Endothelial cell of umbilical vein (primary cell): ENCODE measurements around the gene GNAL. TPM values are rescaled to one million over a fixed set of nuclear protein-coding genes. Genes with fewer than 3 reads are reported as not detected.

ENCODE experiments used
- BruUV-seq: library from RNA; stranded (reverse); fragments of 400-500 nt; replicated peaks from 2 replicates; lab custom pipeline; 2021; lab: Mats Ljungman, UMichigan
- CTCF ChIA-PET: fragments of 300-600, 350-600 bp; sonication (Branson Sonifier 250); formaldehyde crosslinking; loops from one replicate; lab custom pipeline; 2021; ENCODE audit warnings: antibody characterized with exemption, inconsistent platforms; lab: Charles Lee
- POLR2A ChIA-PET: fragments of 300-600, 350-600 bp; sonication (Branson Sonifier 250); formaldehyde crosslinking; loops from one replicate; lab custom pipeline; 2021; ENCODE audit warnings: antibody characterized with exemption, inconsistent platforms; lab: Charles Lee
- DNase-seq: peaks from one replicate; pipeline ENCODE4 v3.0.0-alpha.2; 2011; ENCODE audit warnings: low read depth, low spot score
- FAIRE-seq: peaks from 2 replicates; lab custom pipeline; 2011; peaks lifted over from hg19 to GRCh38; lab: Jason Lieb, UNC
- H2AFZ ChIP-seq: 2 replicates; pipeline ENCODE4 v1.6.0; 2012; ENCODE audit warnings: low read depth, low read length, control low read depth, inconsistent platforms
- H3K27ac ChIP-seq: 2 replicates; pipeline ENCODE4 v1.5.1; 2011; ENCODE audit warnings: low read depth, mild to moderate bottlenecking, control low read depth, low read length, moderate library complexity; ENCODE audit not compliant: insufficient read depth
- H3K27me3 ChIP-seq, 2 experiments: 2 replicates each; pipeline versions ENCODE4 v1.6.0 to v1.6.1; 2011; ENCODE audit warnings: low read length in 2 of 2, mixed read lengths in 1 of 2; ENCODE audit not compliant: control insufficient read depth in 2 of 2, insufficient read depth in 2 of 2
- H3K36me3 ChIP-seq, 2 experiments: 2 replicates in 1 of 2; 3 replicates in 1 of 2; pipeline ENCODE4 v1.5.1; 2011; ENCODE audit warnings: low read length in 2 of 2, mild to moderate bottlenecking in 1 of 2, moderate library complexity in 1 of 2; ENCODE audit not compliant: control insufficient read depth in 2 of 2, insufficient read depth in 2 of 2; ENCODE audit errors: extremely low read depth in 1 of 2
- H3K4me1 ChIP-seq: 3 replicates; pipeline ENCODE4 v1.5.1; 2011; ENCODE audit warnings: mild to moderate bottlenecking, low read length; ENCODE audit not compliant: control insufficient read depth, insufficient read depth; ENCODE audit errors: extremely low read depth
- H3K4me2 ChIP-seq: 2 replicates; pipeline ENCODE4 v1.6.1; 2011; ENCODE audit warnings: low read length, control low read depth, mixed read lengths; ENCODE audit not compliant: insufficient read depth
- H3K4me3 ChIP-seq, 3 experiments: fragments of 200-600 bp in 1 of 3; sonication (generic), shearing (Covaris generic) in 1 of 3; replicated peaks in 1 of 3; 2 replicates each; pipeline ENCODE4 v1.5.1; 2011 to 2016; ENCODE audit warnings: control low read depth in 3 of 3, low read length in 3 of 3, mild to moderate bottlenecking in 2 of 3, inconsistent platforms in 1 of 3, low read depth in 1 of 3, moderate library complexity in 1 of 3; ENCODE audit not compliant: insufficient read depth in 1 of 3
- H3K79me2 ChIP-seq: 2 replicates; pipeline ENCODE4 v1.6.0; 2012; ENCODE audit warnings: low read length, inconsistent platforms; ENCODE audit not compliant: control insufficient read depth, insufficient read depth
- H3K9ac ChIP-seq: replicated peaks from 2 replicates; pipeline ENCODE3; 2011; ENCODE audit warnings: low read length, control low read depth; ENCODE audit not compliant: insufficient read depth; ENCODE audit errors: extremely low read depth
- H3K9me1 ChIP-seq: replicated peaks from 3 replicates; pipeline ENCODE4 v1.6.0; 2011; ENCODE audit warnings: mild to moderate bottlenecking, low read length; ENCODE audit not compliant: control insufficient read depth, insufficient read depth; ENCODE audit errors: extremely low read depth
- H3K9me3 ChIP-seq: replicated peaks from 2 replicates; pipeline ENCODE4 v1.5.1; 2012; ENCODE audit warnings: low read length, inconsistent platforms; ENCODE audit not compliant: control insufficient read depth, insufficient read depth
- H4K20me1 ChIP-seq: replicated peaks from 2 replicates; pipeline ENCODE3; 2011; ENCODE audit warnings: mild to moderate bottlenecking, low read length; ENCODE audit not compliant: control insufficient read depth, insufficient read depth; ENCODE audit errors: extremely low read depth
- JUN ChIP-seq: IDR thresholded peaks from 2 replicates; pipeline ENCODE4 v1.6.1; 2011; ENCODE audit warnings: borderline replicate concordance, low read depth; ENCODE audit not compliant: insufficient read length, insufficient read depth
- MYC ChIP-seq: IDR thresholded peaks from one replicate; pipeline ENCODE4 v1.6.1; 2011; ENCODE audit warnings: mild to moderate bottlenecking, low read depth, low read length
- POLR2AphosphoS5 ChIP-seq: IDR thresholded peaks from 2 replicates; pipeline ENCODE4 v1.6.1; 2012; ENCODE audit warnings: low read depth, mild to moderate bottlenecking, control low read depth, low read length, moderate library complexity; ENCODE audit not compliant: insufficient read depth
- dilution Hi-C: fragments of 300-500 bp; cut with MboI; formaldehyde crosslinking; loops from one replicate; pipeline ENCODE4 v1.15.0; 2019; ENCODE audit warnings: low sequenced_read_pairs; ENCODE audit not compliant: extremely low pct_ligation_motif_present
- intact Hi-C: fragments of 100-400 bp; cut with micrococcal nuclease; formaldehyde crosslinking; loops from one replicate; pipeline ENCODE4 v1.10.0; 2022
- polyA plus RNA-seq, 4 experiments: library from polyadenylated mRNA; depleted of rRNA in 3 of 4; stranded (reverse) in 3 of 4; unstranded in 1 of 4; fragments of >200 nt; gene quantifications; 2 replicates each; pipeline versions ENCODE4 v1.2.1 to v1.2.3, GENCODE V29; 2011 to 2012; ENCODE audit warnings: missing spikeins in 1 of 4
- total RNA-seq: library from RNA; stranded (reverse); gene quantifications from 2 replicates; pipeline ENCODE4 v1.2.3, GENCODE V29; 2021
- TF ChIP-seq, protein P1 (sequence below), 2 donors: IDR thresholded peaks; 1 replicate in 1 of 2; 2 replicates in 1 of 2; pipeline ENCODE4 v1.5.1; 2011; ENCODE audit warnings: low read length in 2 of 2, mild to moderate bottlenecking in 2 of 2, moderate library complexity in 2 of 2, control low read depth in 1 of 2, inconsistent platforms in 1 of 2, low read depth in 1 of 2; ENCODE audit not compliant: insufficient read depth in 1 of 2; ENCODE audit errors: extremely low read depth in 1 of 2

The GNAL gene
- total and polyA plus RNA-seq, 2 donors (not counting 3 experiments of a cell fraction or from before 2014, with no cell fraction given), result 0.07 to 0.73 TPM

- DNase-seq (no peak), FAIRE-seq (no peak)
- intact Hi-C loops (no loop called here), dilution Hi-C loops (no loop called here)
- ChIA-PET POLR2A (no interaction called here), CTCF (interaction anchor here (0.6 to 2.5 kb wide), 3 partner anchors 11 to 208 kb away, joined by 3 to 9 read pairs (median 3); no protein-coding TSS in a partner anchor)
- Histone ChIP-seq H3K36me3 (no peaks in the 10 kb centered on the region), H3K9me3 (no peaks in the 10 kb centered on the region), H4K20me1 (no peaks in the 10 kb centered on the region), H2AFZ (no peak overlapping the region), H3K79me2 (no peaks in the 10 kb centered on the region), H3K4me1 (no peaks in the 10 kb centered on the region), H3K4me2 (no peak overlapping the region), H3K9me1 (no peaks in the 10 kb centered on the region), H3K9ac (no peak overlapping the region), H3K27me3 (peaks cover 0 to 2% of the 10 kb centered on the region in 2 experiments), H3K27ac (no peak overlapping the region), H3K4me3 (no peak overlapping the region)
- no TSS peak for BruUV-seq
- TF ChIP-seq MYC (no peak), JUN (no peak)
These were observed 40.5 kb downstream of the GNAL start for GRCh38 chr18:11729556-11729955.

GRCh38 chr18:11733031-11733430 is 44.0 kb downstream of the GNAL start:
- H4K20me1 ChIP-seq, result no peaks in the 10 kb centered on the region
- POLR2A ChIA-PET, result no interaction called here
- H3K79me2 ChIP-seq, result no peaks in the 10 kb centered on the region

More at GRCh38 chr18:11733031-11733430, 44.0 kb downstream of the GNAL start:
- Histone ChIP-seq H2AFZ (no peak overlapping the region), H3K27me3 (peaks cover 0 to 2% of the 10 kb centered on the region in 2 experiments), H3K36me3 (no peaks in the 10 kb centered on the region), H3K9ac (no peak overlapping the region), H3K27ac (no peak overlapping the region), H3K4me3 (no peak overlapping the region), H3K9me1 (no peaks in the 10 kb centered on the region), H3K4me1 (no peaks in the 10 kb centered on the region), H3K9me3 (no peaks in the 10 kb centered on the region), H3K4me2 (peak overlapping the region; percentile 9)
- BruUV-seq, result no TSS peak
- peak; percentile 60 for DNase-seq
- no peak for TF ChIP-seq POLR2AphosphoS5
- TF ChIP-seq, protein P1, sequence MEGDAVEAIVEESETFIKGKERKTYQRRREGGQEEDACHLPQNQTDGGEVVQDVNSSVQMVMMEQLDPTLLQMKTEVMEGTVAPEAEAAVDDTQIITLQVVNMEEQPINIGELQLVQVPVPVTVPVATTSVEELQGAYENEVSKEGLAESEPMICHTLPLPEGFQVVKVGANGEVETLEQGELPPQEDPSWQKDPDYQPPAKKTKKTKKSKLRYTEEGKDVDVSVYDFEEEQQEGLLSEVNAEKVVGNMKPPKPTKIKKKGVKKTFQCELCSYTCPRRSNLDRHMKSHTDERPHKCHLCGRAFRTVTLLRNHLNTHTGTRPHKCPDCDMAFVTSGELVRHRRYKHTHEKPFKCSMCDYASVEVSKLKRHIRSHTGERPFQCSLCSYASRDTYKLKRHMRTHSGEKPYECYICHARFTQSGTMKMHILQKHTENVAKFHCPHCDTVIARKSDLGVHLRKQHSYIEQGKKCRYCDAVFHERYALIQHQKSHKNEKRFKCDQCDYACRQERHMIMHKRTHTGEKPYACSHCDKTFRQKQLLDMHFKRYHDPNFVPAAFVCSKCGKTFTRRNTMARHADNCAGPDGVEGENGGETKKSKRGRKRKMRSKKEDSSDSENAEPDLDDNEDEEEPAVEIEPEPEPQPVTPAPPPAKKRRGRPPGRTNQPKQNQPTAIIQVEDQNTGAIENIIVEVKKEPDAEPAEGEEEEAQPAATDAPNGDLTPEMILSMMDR (IDR thresholded peaks at IDR 0.05; ENCODE audit: extremely low read depth in 1 of 2, insufficient read depth in 1 of 2, low read depth in 1 of 2, low read length in 2 of 2), result peak; percentile 86 to 96
- dilution Hi-C loops (no loop called here), intact Hi-C loops (loop anchor here (1.0 to 10.0 kb wide), 5 partner anchors 122 to 306 kb away; partner anchors contain the start of gene CHMP1B)
- CTCF ChIA-PET, result interaction anchor here (0.6 to 6.1 kb wide), 37 partner anchors 9 to 503 kb away, joined by 3 to 102 read pairs (median 4); partner anchors contain the start of genes CHMP1B and IMPA2
- FAIRE-seq, result peak; percentile 73
